AG04449 (cell line): Measurements from ENCODE around the gene SLC35C1.

ENCODE experiments used
- CTCF ChIA-PET: fragments of 350-600 bp; formaldehyde crosslinking; extraction: SDS; loops from one replicate; lab custom pipeline; 2021; ENCODE audit warnings: antibody characterized with exemption; lab: Yijun Ruan, JAX
- POLR2A ChIA-PET: fragments of 400-600, 350-600 bp; formaldehyde crosslinking; extraction: SDS; loops from one replicate; lab custom pipeline; 2020; ENCODE audit warnings: antibody characterized with exemption, inconsistent platforms; lab: Yijun Ruan, JAX
- DNase-seq: peaks from one replicate; pipeline ENCODE4 v3.0.0-alpha.2; 2010; ENCODE audit warnings: low read depth, low spot score
- H3K4me3 ChIP-seq: 2 replicates; pipeline ENCODE4 v1.5.1; 2011; ENCODE audit warnings: low read depth, mild to moderate bottlenecking, control low read depth, low read length
- TF ChIP-seq, protein P1 (sequence below): IDR thresholded peaks from one replicate; pipeline ENCODE4 v1.5.1; 2011; ENCODE audit warnings: mild to moderate bottlenecking, moderate library complexity, low read length, control low read depth, inconsistent platforms; ENCODE audit not compliant: insufficient read depth; ENCODE audit errors: missing control alignments

The SLC35C1 gene

DNA sequence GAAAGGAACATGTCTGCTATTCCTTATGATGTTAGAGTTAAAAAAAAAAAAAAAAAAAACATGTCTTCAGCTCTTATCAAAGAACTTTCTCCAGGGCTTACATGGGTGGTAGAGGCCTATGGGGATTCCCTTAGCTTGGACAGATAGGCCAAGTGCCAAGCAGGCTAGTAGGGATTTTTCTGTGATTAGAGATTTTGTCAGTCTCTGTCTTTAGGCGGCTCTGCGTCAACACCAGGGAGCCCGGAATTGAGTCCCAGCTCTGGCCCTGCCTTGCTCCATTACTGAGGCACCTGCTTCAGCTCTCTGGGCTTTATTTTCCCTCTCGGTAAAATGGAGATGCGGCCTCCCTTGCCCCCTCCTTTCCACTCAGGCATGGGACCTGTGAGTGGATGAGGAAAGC lies 55.4 kb downstream of the SLC35C1 start:
- DNase-seq: no peak
- POLR2A ChIA-PET: interaction anchor here (0.6 to 1.8 kb wide), 8 partner anchors 11 to 500 kb away, joined by 3 to 10 read pairs (median 4); partner anchors contain the start of gene CRY2
- no peak overlapping the region for H3K4me3 ChIP-seq
- TF ChIP-seq, protein P1, sequence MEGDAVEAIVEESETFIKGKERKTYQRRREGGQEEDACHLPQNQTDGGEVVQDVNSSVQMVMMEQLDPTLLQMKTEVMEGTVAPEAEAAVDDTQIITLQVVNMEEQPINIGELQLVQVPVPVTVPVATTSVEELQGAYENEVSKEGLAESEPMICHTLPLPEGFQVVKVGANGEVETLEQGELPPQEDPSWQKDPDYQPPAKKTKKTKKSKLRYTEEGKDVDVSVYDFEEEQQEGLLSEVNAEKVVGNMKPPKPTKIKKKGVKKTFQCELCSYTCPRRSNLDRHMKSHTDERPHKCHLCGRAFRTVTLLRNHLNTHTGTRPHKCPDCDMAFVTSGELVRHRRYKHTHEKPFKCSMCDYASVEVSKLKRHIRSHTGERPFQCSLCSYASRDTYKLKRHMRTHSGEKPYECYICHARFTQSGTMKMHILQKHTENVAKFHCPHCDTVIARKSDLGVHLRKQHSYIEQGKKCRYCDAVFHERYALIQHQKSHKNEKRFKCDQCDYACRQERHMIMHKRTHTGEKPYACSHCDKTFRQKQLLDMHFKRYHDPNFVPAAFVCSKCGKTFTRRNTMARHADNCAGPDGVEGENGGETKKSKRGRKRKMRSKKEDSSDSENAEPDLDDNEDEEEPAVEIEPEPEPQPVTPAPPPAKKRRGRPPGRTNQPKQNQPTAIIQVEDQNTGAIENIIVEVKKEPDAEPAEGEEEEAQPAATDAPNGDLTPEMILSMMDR: no peak
- CTCF ChIA-PET: interaction anchor here (1.3 to 10.1 kb wide), 5 partner anchors 9 to 105 kb away, joined by 3 to 133 read pairs (median 16); partner anchors contain the start of gene CRY2

DNA sequence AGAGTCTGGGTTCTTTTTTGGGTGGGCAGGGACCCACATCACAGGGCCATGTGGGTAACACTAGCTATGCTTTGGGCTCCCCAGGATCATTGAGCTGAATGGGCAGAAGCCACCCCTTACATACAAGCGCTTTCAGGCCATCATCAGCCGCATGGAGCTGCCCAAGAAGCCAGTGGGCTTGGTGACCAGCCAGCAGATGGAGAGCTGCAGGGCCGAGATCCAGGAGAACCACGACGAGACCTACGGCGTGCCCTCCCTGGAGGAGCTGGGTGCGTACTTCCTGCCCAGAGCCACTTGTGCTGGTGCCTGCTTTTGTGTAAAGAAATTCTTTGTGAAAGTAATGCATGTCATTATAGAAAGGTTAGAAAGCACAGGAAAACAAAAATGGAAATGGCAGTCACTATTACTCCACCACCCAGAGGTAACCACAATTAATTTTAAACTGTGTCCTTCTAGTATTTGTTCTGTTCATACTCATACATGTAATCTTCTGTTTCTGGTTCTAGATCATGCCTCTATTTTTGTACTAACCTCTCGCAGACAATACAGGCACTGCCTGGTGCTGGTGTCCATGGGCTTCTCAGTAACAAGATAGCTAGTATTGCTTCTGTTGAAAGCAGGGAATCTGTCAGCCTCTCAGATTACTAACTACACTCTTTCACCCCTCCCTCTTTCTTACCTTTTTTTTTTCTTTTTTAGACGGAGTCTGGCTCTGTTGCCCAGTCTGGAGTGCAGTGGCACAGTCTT lies 56.0 kb downstream of the SLC35C1 start:
- no peak for DNase-seq
- H3K4me3 ChIP-seq: no peak overlapping the region
- CTCF ChIA-PET: interaction anchor here (1.3 to 10.1 kb wide), 4 partner anchors 8 to 104 kb away, joined by 3 to 133 read pairs (median 32); partner anchors contain the start of gene CRY2
- TF ChIP-seq, protein P1: no peak
- POLR2A ChIA-PET: interaction anchor here (0.7 to 1.8 kb wide), 3 partner anchors 11 to 501 kb away, joined by 3 to 10 read pairs (median 4); partner anchors contain the start of gene CRY2
